HG03558 (cell line): ENCODE data around the gene HLA-DOA.
A peak's percentile ranks its signal among the peaks of the same experiment; 100 is the strongest.

Source experiments
- ATAC-seq: cut with Tn5 transposase; IDR thresholded peaks from one replicate; pipeline ENCODE4 v1.9.1; 2021; ENCODE audit warnings: moderate number of reproducible peaks; ENCODE audit not compliant: unreplicated experiment; ENCODE audit errors: extremely low read depth

Gene HLA-DOA

DNA sequence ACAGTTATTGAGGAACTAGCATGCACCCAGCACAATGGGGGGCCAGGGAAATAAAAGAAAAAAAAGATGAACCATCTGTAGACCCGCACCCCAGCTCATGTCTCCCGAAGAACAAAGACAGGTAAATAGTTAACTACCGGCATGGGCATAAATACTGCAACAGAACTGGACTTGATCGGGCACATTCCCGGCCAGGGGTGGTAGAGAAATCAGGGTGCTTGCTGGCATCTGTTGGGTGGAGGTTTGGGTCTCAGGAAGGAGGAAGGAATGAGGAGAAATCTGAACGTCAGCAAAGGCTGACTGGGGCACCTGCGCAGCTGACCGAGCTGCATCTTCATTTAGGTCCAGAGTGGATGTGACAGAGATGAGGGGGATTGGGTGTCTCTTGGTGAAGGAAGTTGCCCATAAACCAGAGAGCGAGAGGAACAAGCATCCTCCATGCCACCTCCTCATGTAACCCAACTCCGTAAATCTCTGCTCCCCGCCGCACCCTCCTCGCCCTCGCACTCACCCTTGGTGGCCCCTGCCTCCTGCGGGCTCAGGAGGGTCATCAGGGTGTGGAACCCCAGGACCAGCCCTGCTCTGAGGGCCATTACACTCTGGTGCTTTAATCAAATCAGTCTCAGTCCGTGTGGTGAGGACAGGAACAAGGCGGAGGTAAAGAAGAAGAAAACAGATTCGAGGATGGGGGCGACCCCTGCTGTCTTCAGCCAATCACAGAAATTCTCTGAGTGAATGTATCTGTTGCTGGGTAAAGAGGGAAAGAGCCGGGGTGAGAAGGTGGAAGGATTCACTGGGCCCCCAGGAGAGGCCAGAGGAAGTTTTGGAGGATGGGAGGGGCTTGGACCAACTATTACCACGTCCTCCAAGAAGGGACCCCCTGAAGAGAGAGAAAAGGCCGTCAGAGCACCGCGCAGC, at the start of gene HLA-DOA:
HLA-DOA (minus strand) TSS at position 648 of the 918 bp plus-strand sequence.
- ATAC-seq: peak; percentile 65

DNA sequence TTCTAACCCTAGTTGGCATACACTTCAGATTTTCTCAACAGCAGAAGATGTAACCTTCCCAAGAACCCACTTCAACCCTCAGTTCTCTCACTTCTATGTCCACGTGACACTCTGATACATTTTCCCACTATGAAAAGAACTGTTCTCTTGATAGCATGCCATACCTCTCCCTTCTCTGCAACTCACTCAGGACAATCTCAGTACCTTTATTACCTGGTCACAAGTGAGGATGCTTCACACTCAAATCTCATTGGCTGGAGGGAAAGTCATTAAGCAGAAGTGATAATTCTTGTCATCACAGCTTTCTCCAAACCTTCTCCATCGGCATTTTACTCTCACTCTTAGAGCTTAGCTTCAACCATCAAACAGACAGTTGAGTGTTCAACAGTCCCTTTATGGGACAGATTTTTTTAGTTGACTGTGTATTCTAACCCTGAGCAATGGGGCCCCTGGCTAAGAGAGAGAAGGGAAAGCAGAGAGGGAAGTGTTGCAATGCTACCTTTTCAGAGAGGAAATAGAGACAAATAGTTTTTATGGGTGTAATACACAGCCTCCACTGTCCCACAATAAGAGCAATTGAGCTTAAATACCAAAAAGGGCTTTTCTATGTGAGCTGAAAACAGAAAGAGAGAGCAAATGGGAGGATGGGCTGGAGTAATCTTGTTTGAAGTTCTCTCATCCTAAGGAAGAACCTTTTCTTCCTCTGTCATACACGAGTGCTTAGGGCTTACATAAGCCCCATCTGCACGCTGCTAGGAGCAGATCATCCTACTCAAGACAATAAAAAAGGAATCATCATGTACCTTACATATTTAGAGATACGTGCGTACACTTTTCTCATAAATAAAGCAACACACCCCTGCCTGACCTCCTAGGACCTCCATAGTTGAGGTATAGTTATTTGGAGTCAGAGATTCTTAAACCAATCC, 48.1 kb upstream of the HLA-DOA start:
- no peak for ATAC-seq

DNA sequence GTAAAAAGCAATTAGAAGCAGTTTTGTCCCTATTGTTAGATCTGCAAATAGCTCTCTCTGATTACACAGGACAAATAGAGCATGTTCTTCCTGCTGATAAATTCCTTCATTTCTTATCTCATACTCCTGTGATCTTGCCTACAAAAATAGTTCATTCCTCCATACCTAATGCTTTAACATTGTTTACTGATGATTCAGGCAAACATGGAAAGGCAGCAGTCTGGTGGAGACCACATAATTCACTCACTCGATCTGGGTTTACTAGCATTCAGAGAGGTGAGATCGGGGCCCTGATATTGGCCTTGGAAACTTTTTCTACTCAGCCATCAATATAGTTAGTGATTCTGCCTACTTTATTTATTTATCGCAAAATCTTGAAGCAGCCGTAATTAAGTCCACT, 43.8 kb upstream of the HLA-DOA start:
- ATAC-seq: no peak

DNA sequence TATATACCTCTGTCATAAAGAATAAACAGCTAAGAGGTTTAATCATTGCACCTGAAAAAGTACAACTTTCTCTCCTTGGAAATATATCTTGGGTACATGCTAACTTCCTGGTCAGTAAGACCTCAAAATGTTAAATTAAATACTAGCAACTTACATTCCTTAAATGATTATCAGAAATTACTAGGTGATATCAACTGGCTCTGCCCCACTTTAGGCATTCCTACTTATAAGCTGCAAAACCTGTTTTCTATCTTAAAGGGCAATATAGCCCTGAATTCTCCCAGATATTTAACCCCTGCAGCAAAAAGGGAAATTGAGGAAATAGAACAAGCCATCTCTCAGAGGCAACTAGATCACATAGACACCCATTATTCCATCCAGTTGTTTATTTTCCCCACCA, 43.2 kb upstream of the HLA-DOA start:
- no peak for ATAC-seq

DNA sequence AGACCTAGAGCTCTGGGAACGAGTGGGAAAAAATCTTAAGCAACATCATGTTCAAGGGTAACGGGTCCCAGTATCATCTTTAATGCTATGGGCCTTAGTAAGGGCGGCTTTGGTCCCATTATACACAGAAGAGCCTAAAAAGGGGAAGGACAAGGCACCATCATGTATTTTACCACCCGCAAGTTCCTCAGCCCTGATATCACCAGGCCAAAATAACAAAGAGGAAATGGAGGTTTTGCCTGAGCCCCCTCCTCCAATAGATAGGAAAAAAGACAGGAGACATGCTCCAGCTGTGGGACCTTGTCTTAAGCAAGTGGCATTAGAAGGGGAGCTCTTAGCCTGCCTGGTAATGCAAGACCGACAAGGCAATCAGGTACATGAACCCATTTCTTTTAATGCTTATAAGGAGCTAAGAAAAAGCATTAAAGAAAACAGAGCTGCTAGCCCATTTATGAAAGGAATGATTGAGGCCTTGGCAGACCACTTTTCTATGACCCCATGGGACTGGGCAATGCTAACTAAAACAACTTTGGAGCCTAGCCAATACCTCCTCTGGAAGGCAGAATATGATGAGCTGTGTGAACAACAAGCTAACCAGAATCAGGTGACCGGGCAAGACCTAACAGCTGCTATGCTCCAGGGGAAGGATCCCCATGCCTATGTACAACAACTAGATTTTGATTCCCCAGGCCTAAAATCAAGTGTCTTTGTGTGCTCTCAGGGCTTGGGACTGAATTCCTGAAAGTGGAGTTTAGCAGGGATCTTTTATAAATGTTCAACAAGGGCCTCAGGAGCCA, 40.8 kb upstream of the HLA-DOA start:
- no peak for ATAC-seq

DNA sequence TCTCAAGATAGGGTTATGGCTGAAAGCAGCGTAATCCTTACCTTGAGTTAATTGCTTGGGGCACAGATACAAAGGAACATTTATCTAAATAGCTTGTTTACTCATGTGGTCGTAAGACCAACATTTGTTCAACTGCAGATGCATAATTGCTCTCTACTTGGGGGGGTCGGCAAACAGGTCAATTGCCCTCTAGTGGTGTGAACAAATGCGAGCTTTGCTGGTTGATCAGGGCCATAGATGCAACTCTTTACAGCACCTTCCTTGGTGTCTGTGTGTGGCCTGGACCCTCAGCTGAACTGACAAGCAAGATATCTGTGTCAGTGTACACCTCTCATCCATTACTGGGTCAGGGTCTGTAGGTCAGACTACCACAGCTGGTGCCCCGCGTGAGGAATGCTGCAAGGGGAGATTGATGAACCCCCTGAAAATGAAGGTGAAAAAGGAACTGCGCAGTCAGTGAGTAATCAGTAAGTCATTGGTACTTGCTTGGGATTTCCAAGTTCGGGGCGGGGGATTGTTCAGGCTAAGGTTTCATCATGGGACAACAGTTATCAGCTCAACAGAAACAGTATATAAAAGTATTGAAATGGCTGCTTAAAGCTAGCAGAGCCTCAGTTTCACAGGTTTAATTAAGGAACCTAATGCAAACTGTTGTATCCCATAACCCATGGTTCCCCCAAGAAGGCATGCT, 40.1 kb upstream of the HLA-DOA start:
- no peak for ATAC-seq

DNA sequence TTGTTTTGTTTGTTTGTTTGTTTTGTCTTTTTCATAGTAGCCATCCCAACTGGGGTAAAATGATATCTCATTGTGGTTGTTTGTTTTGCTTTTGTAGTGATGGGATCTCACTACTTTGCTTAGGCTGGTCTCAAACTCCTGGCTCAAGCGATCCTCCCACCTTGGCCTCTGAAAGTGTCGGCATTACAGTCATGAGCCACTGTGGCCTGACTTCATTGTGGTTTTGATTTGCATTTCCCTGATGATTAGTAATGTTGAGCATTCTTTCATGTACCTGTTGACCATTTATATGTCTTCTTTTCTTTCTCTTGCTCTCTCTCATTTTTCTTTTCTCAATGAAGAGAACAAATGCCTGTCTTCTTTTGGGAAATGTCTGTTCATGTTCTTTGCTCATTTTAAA, 30.8 kb upstream of the HLA-DOA start:
- ATAC-seq: no peak

DNA sequence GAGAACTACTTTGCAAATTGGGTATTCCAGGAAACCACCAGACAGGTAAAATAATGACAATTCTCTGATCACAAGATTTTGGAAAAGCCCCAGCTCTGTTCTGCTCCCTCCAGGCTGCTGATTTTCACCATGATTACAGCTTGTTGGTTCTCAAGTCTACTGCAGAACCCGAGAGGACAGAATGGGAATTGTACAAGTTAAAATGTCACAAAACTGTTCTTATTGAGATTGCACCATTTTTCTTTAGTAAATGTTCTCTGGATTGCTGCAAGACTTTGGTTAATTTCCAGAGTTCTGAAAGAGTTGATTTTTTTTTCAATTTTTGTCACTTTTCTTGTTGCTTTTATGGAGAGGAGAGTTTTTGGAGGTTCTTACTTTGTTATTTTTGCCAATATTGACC, 27.1 kb upstream of the HLA-DOA start:
- ATAC-seq: no peak

DNA sequence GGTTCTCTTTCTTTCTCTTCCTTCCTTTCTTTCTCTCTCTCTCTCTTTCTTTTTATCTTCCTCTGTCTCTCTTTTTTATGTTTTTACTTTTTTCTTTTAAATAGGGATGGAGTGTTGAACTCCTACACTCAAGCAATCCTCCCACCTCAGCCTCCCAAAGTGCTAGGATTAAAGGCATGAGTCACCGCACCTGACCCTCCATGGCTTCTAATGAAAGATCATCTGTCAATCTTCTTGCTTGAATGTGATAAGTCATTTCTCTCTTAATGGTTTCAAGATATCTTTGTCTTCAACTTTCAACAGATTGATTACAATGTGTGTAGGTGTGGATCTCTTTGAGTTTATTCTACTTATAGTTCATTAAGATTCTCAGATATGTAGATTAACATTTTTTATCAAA, 25.2 kb upstream of the HLA-DOA start:
- no peak for ATAC-seq

DNA sequence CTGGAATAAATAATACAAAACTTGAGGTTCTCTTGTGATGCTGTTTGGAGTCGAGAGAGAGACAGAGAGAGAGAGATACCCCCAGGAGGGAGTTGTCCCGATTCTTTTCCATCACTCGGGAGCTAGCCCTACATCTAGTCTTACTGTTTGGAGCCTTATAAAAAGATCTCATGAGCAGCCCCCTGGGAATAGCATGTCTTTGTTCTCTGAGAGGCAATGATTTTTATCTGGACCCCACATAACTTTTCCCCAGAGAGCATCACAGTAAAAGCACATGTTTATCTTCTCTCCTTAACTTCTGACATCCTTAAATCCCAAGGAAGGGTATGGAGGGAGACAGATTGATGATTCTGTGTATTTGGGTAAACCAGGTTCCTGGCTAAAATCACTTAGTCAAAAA, 20.9 kb upstream of the HLA-DOA start:
- ATAC-seq: no peak

DNA sequence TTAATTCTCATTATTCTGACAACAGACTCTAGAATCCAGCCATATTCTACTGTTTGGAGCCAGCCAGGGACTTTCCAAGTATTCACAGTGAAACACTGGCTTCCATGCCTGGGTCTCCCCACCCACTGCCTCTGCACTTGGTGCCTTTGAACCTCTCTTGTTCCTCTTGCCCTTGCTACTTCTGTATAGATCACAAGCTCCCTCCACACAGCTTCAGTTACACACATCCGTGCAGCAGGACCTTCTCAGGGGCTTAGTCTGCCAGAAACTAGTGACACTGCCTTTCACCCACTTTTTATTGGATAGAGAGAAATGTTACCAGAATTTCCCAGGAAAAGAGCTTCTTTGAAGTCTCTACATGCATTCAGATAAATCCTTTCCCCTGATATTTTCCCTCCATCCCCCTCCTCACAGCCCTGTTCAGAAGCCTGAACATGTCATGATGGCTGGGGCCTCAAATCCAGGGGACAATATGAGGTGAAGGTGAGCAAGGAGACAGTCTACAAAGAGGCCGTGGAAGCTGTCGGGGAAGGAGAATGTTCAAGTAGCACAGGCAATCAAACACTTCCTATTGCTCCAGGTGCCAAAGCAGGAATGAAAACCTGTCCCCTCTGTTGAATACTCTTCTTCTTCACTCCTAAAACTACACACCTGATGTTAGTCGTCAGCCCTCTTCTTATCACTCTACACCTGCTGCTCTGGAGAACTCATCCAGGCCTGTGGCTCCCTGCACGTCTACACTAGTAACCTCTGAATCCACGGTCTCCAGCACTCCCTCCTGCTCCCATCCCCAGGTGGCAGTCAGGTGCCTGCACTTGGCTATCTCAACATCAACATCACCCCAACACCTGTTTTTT, 20.2 kb upstream of the HLA-DOA start:
- ATAC-seq: no peak

DNA sequence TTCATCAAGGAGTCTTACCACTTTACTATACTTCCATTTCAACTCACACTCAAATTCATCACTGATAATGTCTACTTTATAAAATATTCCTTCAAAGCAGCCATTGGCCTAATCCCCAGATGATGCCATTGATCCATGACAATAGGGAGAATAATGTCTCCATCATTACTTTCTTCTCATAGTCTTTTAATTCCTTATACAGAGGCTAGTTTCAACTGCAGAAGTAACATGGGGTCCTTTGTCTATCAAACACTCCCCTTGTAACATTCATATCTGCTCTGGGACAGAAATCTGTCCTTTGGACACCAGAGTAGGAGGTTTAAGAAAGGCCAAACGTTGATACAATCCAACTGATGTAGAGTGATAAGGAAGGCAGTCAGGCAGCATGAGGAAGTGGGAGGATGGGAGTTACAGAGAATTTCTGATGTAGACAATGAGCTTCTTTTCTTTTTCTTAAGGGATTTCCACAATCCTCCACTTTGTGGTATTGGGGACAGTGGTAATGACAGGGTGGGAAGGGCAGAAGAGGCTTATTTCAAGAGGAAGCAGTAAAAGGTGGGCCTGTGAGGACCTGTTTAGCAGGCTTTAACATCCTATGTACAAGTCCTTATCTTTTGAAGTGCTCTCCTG, 18.9 kb upstream of the HLA-DOA start:
- no peak for ATAC-seq

DNA sequence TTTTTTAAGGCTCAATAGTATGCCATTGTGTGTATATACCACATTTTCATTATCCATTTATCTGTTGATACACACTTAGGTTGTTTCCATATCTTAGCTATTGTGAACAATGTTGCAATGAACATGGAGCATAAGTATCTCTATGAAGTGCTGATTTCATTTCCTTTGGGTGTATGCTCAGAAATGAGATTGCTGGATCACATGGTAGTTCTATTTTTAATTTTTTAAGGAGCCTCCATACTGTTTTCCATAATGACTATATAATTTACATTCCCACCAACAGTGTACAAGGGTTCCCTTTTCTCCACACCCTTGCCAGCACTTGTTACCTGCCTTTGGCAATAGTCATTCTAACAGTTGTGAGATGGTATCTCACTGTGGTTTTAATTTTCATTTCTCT, 15.1 kb upstream of the HLA-DOA start:
- no peak for ATAC-seq

DNA sequence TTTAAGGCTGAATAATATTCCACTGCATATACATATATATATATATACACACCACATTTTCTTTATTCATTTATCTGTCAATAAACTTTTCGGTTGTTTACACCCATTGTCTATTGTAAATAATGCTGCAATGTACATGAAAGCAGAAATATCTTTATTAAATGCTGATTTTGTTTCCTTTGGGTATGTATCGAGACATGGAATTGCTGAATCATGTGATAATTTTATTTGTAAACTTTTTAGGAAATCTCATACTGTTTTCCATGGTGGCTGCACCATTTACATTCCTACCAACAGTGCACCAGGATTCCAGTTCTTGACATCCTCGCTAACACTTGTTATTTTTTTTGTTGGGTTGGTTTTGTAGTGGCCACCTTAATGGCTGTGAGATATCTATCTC, 14.1 kb upstream of the HLA-DOA start:
- no peak for ATAC-seq

DNA sequence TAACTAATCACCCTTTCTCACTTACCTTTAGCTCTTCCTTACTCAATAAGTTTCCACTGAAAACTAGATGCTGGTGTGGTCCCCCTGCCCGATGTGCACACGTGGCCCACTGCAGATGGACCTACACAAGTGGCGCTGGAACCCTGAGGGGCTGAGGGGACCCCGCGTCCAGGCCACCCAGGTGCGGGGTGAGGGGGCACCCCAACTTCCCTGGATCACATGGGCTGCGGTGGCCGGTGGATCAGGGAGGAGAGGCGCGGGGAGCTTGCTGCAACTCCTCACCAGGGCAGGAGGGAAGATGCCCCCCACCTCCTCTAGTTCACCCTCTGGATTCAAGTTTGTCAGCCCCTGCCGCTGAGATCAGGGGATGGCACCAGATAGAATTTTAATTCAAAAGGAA, 12.5 kb upstream of the HLA-DOA start:
- no peak for ATAC-seq

DNA sequence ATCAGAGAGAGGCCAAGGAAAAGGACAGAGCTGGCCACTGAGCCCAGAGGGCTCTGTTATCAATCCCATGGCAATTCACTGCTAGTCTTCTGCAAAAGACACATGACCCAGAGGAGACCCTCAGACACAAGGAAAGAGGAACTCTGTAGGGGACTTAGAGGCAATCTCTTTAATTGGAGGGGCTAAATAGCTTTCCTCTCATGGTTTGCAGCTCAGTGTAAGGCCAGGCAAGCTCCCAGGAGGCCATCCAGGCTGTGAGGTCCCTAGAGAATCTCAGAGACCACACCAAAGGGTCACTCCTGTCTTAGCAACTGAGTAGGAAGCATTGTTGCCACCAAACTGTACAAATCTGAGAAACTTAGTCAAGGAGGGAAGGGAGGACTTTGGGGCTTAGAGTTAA, 10.0 kb upstream of the HLA-DOA start:
- no peak for ATAC-seq

DNA sequence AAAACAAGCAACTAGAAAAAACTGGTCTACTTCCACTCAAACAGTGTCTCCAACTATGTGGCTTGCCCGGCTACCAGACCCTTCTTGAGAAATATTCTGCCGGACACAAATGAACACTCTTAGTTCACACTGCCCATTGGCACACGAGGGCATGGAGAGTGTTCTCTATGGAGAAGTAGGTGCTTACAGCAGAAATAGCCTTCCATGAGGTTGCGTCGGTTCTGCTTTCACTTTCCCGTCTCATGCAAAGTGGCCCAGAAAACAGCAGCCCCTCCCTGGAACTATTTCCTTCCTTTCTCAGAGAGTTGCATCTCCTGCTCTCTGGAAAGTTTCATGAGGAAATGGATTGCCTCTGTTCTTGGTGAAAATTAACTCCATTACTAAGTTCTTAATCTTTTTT, 9.5 kb upstream of the HLA-DOA start:
- ATAC-seq: no peak

DNA sequence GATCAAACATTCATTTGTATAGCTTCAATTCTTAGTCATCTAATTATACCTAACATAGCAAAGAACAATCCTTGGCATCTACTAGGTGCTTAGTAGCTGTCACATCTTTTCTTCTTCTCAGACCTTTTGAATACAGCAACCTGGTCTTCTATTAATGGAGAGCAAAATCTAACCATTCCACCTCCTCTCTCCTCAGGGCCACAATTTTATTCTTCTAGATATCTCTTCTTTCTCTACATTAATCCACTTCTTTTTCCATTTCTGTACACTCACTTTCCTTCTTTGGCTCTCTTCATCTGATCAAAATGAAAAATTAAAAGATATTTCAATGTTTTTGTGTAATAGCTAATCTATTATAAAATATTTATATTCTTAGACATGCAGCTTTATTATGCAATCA, 9.0 kb upstream of the HLA-DOA start:
- no peak for ATAC-seq
